ENCODE results near the gene KCNB1. TPM values are rescaled to one million over a fixed set of nuclear protein-coding genes. Genes with fewer than 3 reads are reported as not detected.
A peak's percentile ranks its signal among the peaks of the same experiment; 100 is the strongest.

Gene KCNB1
- total RNA-seq (0.06 and 0.07 TPM in 2 replicates), polyA plus RNA-seq (0.06 and 0.10 TPM in 2 replicates)

DNA sequence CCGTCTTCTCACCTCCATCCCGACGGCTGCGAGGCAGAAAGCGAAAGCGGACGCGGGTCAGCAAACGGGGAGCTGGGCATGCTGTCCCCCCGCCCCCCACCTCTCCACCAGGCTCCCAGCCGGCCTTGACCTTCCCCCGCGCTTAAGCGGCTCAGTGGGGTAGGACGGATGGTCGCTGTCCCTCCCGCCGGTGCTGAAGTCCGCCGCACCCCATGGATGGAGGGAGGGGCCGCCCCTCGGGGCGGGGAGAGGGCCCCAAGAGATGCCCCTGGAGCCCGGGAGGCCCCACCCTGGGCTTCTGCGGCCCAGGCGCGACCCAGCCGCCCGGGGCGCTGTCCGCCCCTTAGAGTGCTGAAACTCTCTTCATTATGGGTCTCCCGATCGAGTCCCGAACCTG lies at the start of gene KCNB1:
KCNB1 (minus strand) TSS at position 48 of the 397 bp plus-strand sequence. CDS start 188 bp downstream, outside the sequence.
- H3K4me1 ChIP-seq (ENCODE audit: low read depth) = peaks cover 3% of the 10 kb centered on the region
- H3K9me3 ChIP-seq (ENCODE audit: low read depth) = no peaks in the 10 kb centered on the region
- TF ChIP-seq, protein P1, sequence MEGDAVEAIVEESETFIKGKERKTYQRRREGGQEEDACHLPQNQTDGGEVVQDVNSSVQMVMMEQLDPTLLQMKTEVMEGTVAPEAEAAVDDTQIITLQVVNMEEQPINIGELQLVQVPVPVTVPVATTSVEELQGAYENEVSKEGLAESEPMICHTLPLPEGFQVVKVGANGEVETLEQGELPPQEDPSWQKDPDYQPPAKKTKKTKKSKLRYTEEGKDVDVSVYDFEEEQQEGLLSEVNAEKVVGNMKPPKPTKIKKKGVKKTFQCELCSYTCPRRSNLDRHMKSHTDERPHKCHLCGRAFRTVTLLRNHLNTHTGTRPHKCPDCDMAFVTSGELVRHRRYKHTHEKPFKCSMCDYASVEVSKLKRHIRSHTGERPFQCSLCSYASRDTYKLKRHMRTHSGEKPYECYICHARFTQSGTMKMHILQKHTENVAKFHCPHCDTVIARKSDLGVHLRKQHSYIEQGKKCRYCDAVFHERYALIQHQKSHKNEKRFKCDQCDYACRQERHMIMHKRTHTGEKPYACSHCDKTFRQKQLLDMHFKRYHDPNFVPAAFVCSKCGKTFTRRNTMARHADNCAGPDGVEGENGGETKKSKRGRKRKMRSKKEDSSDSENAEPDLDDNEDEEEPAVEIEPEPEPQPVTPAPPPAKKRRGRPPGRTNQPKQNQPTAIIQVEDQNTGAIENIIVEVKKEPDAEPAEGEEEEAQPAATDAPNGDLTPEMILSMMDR (IDR thresholded peaks at IDR 0.05; ENCODE audit: low read depth, low read length) = no peak
- peak; percentile 76 to 95 for DNase-seq (ENCODE audit: low read depth in 1 of 2, low spot score in 1 of 2)
- H3K27me3 ChIP-seq = peaks cover 46% of the 10 kb centered on the region
- no peak within 1 kb of the TSS for H3K27ac ChIP-seq
- no peaks in the 10 kb centered on the region for H3K36me3 ChIP-seq
- H3K4me3 ChIP-seq = peak within 1 kb of the TSS; percentile 19

DNA sequence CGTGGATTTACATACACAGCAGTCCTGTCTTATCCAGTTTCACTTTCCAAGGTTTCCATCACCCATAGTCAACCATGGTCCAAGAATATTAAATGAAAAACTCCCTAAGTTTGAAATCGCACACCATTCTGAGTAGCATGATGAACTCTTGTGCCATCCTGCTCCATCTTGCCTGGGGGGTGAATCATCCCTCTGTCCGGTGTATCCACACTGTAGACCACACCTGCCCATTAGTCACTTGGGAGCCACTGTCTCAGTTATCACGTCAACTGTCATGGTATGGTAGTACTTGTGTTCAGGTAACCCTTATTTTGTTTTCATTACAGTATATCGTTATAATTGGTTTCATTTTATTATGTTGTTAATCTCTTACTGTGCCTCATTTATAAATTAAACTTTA lies 47.0 kb upstream of the KCNB1 start:
- no peak for DNase-seq (ENCODE audit: low read depth in 1 of 2, low spot score in 1 of 2)
- Histone ChIP-seq H3K9me3 (ENCODE audit: low read depth) (no peaks in the 10 kb centered on the region), H3K36me3 (no peaks in the 10 kb centered on the region), H3K27ac (no peak overlapping the region), H3K4me1 (ENCODE audit: low read depth) (no peaks in the 10 kb centered on the region), H3K4me3 (no peak overlapping the region), H3K27me3 (no peaks in the 10 kb centered on the region)
- TF ChIP-seq, protein P1 (IDR thresholded peaks at IDR 0.05; ENCODE audit: low read depth, low read length) = no peak

GRCh38 chr20:49526568-49526967 lies 44.1 kb upstream of the KCNB1 start:
- Histone ChIP-seq H3K4me3 (no peak overlapping the region), H3K27me3 (no peaks in the 10 kb centered on the region), H3K27ac (no peak overlapping the region), H3K4me1 (ENCODE audit: low read depth) (no peaks in the 10 kb centered on the region), H3K9me3 (ENCODE audit: low read depth) (no peaks in the 10 kb centered on the region), H3K36me3 (no peaks in the 10 kb centered on the region)
- DNase-seq (ENCODE audit: low read depth in 1 of 2, low spot score in 1 of 2) = no peak
- TF ChIP-seq, protein P1 (IDR thresholded peaks at IDR 0.05; ENCODE audit: low read depth, low read length) = no peak

DNA sequence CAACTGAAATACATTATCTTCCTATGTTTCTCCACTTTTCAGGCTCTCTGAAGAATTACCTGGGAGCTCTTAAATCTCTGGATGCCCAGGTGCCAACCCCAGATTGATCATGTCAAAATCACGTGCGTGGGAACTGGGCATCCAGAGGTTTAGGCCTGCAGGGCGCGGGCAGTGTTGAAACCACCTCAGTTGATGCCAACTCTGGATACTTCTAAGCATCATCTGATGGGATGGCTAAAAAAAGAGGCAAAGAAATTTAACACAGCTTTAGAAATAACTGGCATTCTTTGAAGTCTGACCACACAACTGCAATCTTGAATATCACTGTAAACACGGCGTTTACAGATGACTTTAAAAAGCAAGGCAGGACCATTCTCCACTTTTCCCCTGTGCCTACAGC lies 43.6 kb upstream of the KCNB1 start:
- Histone ChIP-seq H3K27me3 (no peaks in the 10 kb centered on the region), H3K9me3 (ENCODE audit: low read depth) (no peaks in the 10 kb centered on the region), H3K4me1 (ENCODE audit: low read depth) (no peaks in the 10 kb centered on the region), H3K27ac (no peak overlapping the region), H3K36me3 (no peaks in the 10 kb centered on the region), H3K4me3 (no peak overlapping the region)
- DNase-seq (ENCODE audit: low read depth in 1 of 2, low spot score in 1 of 2) = no peak
- TF ChIP-seq, protein P1 (IDR thresholded peaks at IDR 0.05; ENCODE audit: low read depth, low read length) = no peak

DNA sequence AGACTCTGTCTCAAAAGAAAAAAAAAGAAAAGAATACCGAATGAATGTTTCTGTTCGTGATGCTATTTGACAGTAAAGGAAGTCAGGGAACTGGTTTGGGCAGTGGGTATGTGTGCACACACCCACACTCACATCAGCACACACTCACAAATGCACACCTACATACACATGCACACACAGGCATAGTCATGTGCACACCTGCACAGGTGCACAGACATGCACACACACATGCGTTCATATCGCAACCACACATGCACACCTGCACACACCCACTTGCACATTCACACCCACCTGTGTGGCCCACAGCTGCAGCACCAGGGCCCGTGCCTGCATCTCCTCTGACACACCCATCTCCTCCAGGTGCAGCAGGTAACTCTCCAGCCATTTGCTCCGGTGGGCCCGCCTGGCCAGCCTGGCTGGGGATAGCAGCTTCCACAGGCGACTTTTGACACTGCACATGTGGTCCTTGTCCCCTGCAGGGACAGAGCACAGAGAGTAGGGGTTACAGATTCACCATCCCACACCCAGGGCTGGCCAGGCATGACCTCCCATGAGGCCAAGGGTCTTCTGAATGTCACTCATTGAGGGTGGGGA lies 41.4 kb upstream of the KCNB1 start:
- Histone ChIP-seq H3K36me3 (no peaks in the 10 kb centered on the region), H3K4me1 (ENCODE audit: low read depth) (no peaks in the 10 kb centered on the region)
- TF ChIP-seq, protein P1 (IDR thresholded peaks at IDR 0.05; ENCODE audit: low read depth, low read length) = no peak

More for the DNA sequence above, 41.4 kb upstream of the KCNB1 start:
- DNase-seq (ENCODE audit: low read depth in 1 of 2, low spot score in 1 of 2) = no peak
- H3K4me3 ChIP-seq = no peak overlapping the region
- no peaks in the 10 kb centered on the region for H3K27me3 ChIP-seq
- H3K27ac ChIP-seq = no peak overlapping the region
- no peaks in the 10 kb centered on the region for H3K9me3 ChIP-seq (ENCODE audit: low read depth)

All from cardiac muscle cell (in vitro differentiated cells and primary cell).